Subcutaneous abdominal adipose tissue (tissue), 5 donors: ENCODE measurements around the gene FUS.

Experiments
- H3K27ac ChIP-seq: one replicate; pipeline ENCODE4 v1.7.0; 2013; ENCODE audit warnings: low read depth, mild to moderate bottlenecking, inconsistent platforms, low read length, moderate library complexity
- H3K27me3 ChIP-seq, 5 donors: one replicate each; pipeline ENCODE4 v1.7.0; 2013; ENCODE audit warnings: low read length in 5 of 5, inconsistent platforms in 1 of 5; ENCODE audit not compliant: control insufficient read depth in 5 of 5, insufficient read depth in 4 of 5
- H3K36me3 ChIP-seq, 5 donors: one replicate each; pipeline ENCODE4 v1.7.0; 2013; ENCODE audit warnings: low read length in 5 of 5; ENCODE audit not compliant: control insufficient read depth in 5 of 5, insufficient read depth in 5 of 5
- H3K4me1 ChIP-seq, 5 donors: one replicate each; pipeline ENCODE4 v1.7.0; 2013; ENCODE audit warnings: low read length in 5 of 5, mild to moderate bottlenecking in 3 of 5, moderate library complexity in 1 of 5; ENCODE audit not compliant: control insufficient read depth in 5 of 5, insufficient read depth in 5 of 5
- H3K4me3 ChIP-seq, 5 donors: one replicate each; pipeline ENCODE4 v1.7.0; 2013; ENCODE audit warnings: low read length in 5 of 5, low read depth in 1 of 5
- H3K9ac ChIP-seq, 5 donors: one replicate each; pipeline ENCODE4 v1.7.0; 2013; ENCODE audit warnings: low read length in 5 of 5, mild to moderate bottlenecking in 4 of 5, moderate library complexity in 3 of 5
- H3K9me3 ChIP-seq, 5 donors: one replicate each; pipeline ENCODE4 v1.7.0; 2013; ENCODE audit warnings: low read length in 5 of 5; ENCODE audit not compliant: control insufficient read depth in 5 of 5
- donor health status: healthy.
- donor health status: healthy.
- donor health status: healthy.
- donor health status: healthy.
- donor health status: healthy.

Gene FUS

GRCh38 chr16:31215287-31216162 lies 35.6 kb downstream of the FUS start:
- H3K27ac ChIP-seq: no peak overlapping the region
- H3K27me3 ChIP-seq: peaks cover 22 to 48% (median 43%) of the 10 kb centered on the region in 5 donors

GRCh38 chr16:31216422-31217135 lies 36.6 kb downstream of the FUS start, which contains the start of gene PYDC1:
Gene PYDC1 (minus strand): TSS chr16:31217135. CDS start chr16:31217028, 107 bp downstream.
- H3K4me1 ChIP-seq: peaks cover 0 to 27% (median 26%) of the 10 kb centered on the region in 5 donors
- H3K36me3 ChIP-seq: no peaks in the 10 kb centered on the region
- H3K27me3 ChIP-seq: peaks cover 27 to 53% (median 50%) of the 10 kb centered on the region in 5 donors

More at GRCh38 chr16:31215287-31216162, 35.6 kb downstream of the FUS start:
- Histone ChIP-seq H3K9ac (peak overlapping the region in 2 of 5 donors; percentile 42 to 53), H3K4me1 (peaks cover 0 to 27% (median 26%) of the 10 kb centered on the region in 5 donors), H3K9me3 (no peaks in the 10 kb centered on the region), H3K4me3 (peak overlapping the region; percentile 19 to 66 (median 58)), H3K36me3 (no peaks in the 10 kb centered on the region)

GRCh38 chr16:31217136-31217530 lies 37.2 kb downstream of the FUS start:
- H3K27me3 ChIP-seq: peaks cover 27 to 57% (median 50%) of the 10 kb centered on the region in 5 donors
- H3K27ac ChIP-seq: no peak overlapping the region
- H3K9ac ChIP-seq: no peak overlapping the region
- peaks cover 0 to 27% (median 26%) of the 10 kb centered on the region in 5 donors for H3K4me1 ChIP-seq
- H3K4me3 ChIP-seq: peak overlapping the region in 3 of 5 donors; percentile 13 to 56 (median 41)
- H3K36me3 ChIP-seq: no peaks in the 10 kb centered on the region
- H3K9me3 ChIP-seq: no peaks in the 10 kb centered on the region

More at GRCh38 chr16:31216422-31217135, 36.6 kb downstream of the FUS start, which contains the start of gene PYDC1:
- Histone ChIP-seq H3K4me3 (peak within 1 kb of the TSS in 4 of 5 donors; percentile 48 to 66 (median 58)), H3K27ac (no peak within 1 kb of the TSS), H3K9ac (peak within 1 kb of the TSS in 1 of 5 donors; percentile 52), H3K9me3 (no peaks in the 10 kb centered on the region)

GRCh38 chr16:31219154-31219741 lies 39.3 kb downstream of the FUS start:
- no peaks in the 10 kb centered on the region for H3K36me3 ChIP-seq
- no peak overlapping the region for H3K27ac ChIP-seq
- H3K9me3 ChIP-seq: no peaks in the 10 kb centered on the region
- peaks cover 27 to 51% (median 50%) of the 10 kb centered on the region in 5 donors for H3K27me3 ChIP-seq
- no peak overlapping the region for H3K4me3 ChIP-seq
- H3K4me1 ChIP-seq: peaks cover 0 to 27% (median 26%) of the 10 kb centered on the region in 5 donors
- H3K9ac ChIP-seq: no peak overlapping the region

GRCh38 chr16:31221357-31222160 lies 41.6 kb downstream of the FUS start:
- H3K4me3 ChIP-seq: no peak overlapping the region
- H3K36me3 ChIP-seq: no peaks in the 10 kb centered on the region
- no peak overlapping the region for H3K9ac ChIP-seq
- no peak overlapping the region for H3K27ac ChIP-seq
- H3K4me1 ChIP-seq: peaks cover 0 to 6% (median 6%) of the 10 kb centered on the region in 5 donors
- no peaks in the 10 kb centered on the region for H3K9me3 ChIP-seq
- H3K27me3 ChIP-seq: peaks cover 24 to 35% (median 30%) of the 10 kb centered on the region in 5 donors

GRCh38 chr16:31223044-31223443 lies 43.1 kb downstream of the FUS start:
- Histone ChIP-seq H3K9me3 (no peaks in the 10 kb centered on the region), H3K4me3 (no peak overlapping the region), H3K4me1 (no peaks in the 10 kb centered on the region), H3K36me3 (no peaks in the 10 kb centered on the region), H3K9ac (no peak overlapping the region), H3K27ac (no peak overlapping the region), H3K27me3 (peaks cover 13 to 25% (median 15%) of the 10 kb centered on the region in 5 donors)

- no peak overlapping the region for H3K4me3 ChIP-seq
- H3K27ac ChIP-seq: no peak overlapping the region
- H3K4me1 ChIP-seq: peaks cover 0 to 6% (median 0%) of the 10 kb centered on the region in 5 donors
- H3K9ac ChIP-seq: no peak overlapping the region
- H3K9me3 ChIP-seq: no peaks in the 10 kb centered on the region
- no peaks in the 10 kb centered on the region for H3K36me3 ChIP-seq
- H3K27me3 ChIP-seq: peaks cover 1 to 16% (median 7%) of the 10 kb centered on the region in 5 donors
Observed at GRCh38 chr16:31224092-31224955, 44.4 kb downstream of the FUS start.

- H3K36me3 ChIP-seq: no peaks in the 10 kb centered on the region
- H3K9me3 ChIP-seq: no peaks in the 10 kb centered on the region
- no peak overlapping the region for H3K4me3 ChIP-seq
- no peak overlapping the region for H3K27ac ChIP-seq
- peaks cover 0 to 14% (median 5%) of the 10 kb centered on the region in 5 donors for H3K27me3 ChIP-seq
- no peak overlapping the region for H3K9ac ChIP-seq
- H3K4me1 ChIP-seq: peaks cover 0 to 9% (median 0%) of the 10 kb centered on the region in 5 donors
Observed at GRCh38 chr16:31225193-31225592, 45.3 kb downstream of the FUS start.
